ENCODE measurements around the gene FAM53B. TPM values are rescaled to one million over a fixed set of nuclear protein-coding genes. Genes with fewer than 3 reads are reported as not detected.

Gene FAM53B
- total RNA-seq, 1 experiment from 2014 or later = 18.3 TPM

- Histone ChIP-seq H3K9me3 (ENCODE audit: low read depth, low read length, poor library complexity, severe bottlenecking) (no peaks in the 10 kb centered on the region), H3K27ac (ENCODE audit: low read depth, low read length, poor library complexity, severe bottlenecking) (no peak overlapping the region), H3K4me3 (ENCODE audit: low read depth, low read length, poor library complexity, severe bottlenecking) (no peak overlapping the region), H3K36me3 (ENCODE audit: insufficient read depth, low read length, poor library complexity, severe bottlenecking) (no peaks in the 10 kb centered on the region), H3K27me3 (replicated peaks; ENCODE audit: insufficient read depth, low read depth, low read length, poor library complexity) (no peaks in the 10 kb centered on the region), H3K4me1 (ENCODE audit: insufficient read depth, low read length, poor library complexity, severe bottlenecking) (peaks cover 6% of the 10 kb centered on the region)
- no peak for DNase-seq (ENCODE audit: low spot score)
- TF ChIP-seq, protein P1, sequence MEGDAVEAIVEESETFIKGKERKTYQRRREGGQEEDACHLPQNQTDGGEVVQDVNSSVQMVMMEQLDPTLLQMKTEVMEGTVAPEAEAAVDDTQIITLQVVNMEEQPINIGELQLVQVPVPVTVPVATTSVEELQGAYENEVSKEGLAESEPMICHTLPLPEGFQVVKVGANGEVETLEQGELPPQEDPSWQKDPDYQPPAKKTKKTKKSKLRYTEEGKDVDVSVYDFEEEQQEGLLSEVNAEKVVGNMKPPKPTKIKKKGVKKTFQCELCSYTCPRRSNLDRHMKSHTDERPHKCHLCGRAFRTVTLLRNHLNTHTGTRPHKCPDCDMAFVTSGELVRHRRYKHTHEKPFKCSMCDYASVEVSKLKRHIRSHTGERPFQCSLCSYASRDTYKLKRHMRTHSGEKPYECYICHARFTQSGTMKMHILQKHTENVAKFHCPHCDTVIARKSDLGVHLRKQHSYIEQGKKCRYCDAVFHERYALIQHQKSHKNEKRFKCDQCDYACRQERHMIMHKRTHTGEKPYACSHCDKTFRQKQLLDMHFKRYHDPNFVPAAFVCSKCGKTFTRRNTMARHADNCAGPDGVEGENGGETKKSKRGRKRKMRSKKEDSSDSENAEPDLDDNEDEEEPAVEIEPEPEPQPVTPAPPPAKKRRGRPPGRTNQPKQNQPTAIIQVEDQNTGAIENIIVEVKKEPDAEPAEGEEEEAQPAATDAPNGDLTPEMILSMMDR (conservative IDR thresholded peaks at IDR 0.05; ENCODE audit: low read depth, low read length) = no peak
- no peak for TF ChIP-seq EZH2 (IDR thresholded peaks at IDR 0.05; ENCODE audit: borderline replicate concordance, low read depth, low read length, poor library complexity, severe bottlenecking)
- CTCF ChIA-PET = no interaction called here
- no TSS peak for BruUV-seq (replicated peaks)
- POLR2A ChIA-PET (ENCODE audit: low non-redundant PET) = interaction anchor here (0.5 to 0.6 kb wide), 2 partner anchors 52 to 282 kb away, joined by 3 to 18 read pairs; no protein-coding TSS in a partner anchor
- intact Hi-C loops (cut with micrococcal nuclease; ENCODE audit: unreplicated experiment) = no loop called here
Measured at GRCh38 chr10:124688889-124689670, 55.1 kb downstream of the FAM53B start.

GRCh38 chr10:124688386-124688785 is 55.8 kb downstream of the FAM53B start:
- no peaks in the 10 kb centered on the region for H3K9me3 ChIP-seq (ENCODE audit: low read depth, low read length, poor library complexity, severe bottlenecking)
- BruUV-seq (replicated peaks) = no TSS peak
- intact Hi-C loops (cut with micrococcal nuclease; ENCODE audit: unreplicated experiment) = no loop called here
- DNase-seq (ENCODE audit: low spot score) = no peak
- no peaks in the 10 kb centered on the region for H3K27me3 ChIP-seq (replicated peaks; ENCODE audit: insufficient read depth, low read depth, low read length, poor library complexity)
- H3K4me1 ChIP-seq (ENCODE audit: insufficient read depth, low read length, poor library complexity, severe bottlenecking) = peaks cover 6% of the 10 kb centered on the region
- no peak for TF ChIP-seq EZH2 (IDR thresholded peaks at IDR 0.05; ENCODE audit: borderline replicate concordance, low read depth, low read length, poor library complexity, severe bottlenecking)
- TF ChIP-seq, protein P1 (conservative IDR thresholded peaks at IDR 0.05; ENCODE audit: low read depth, low read length) = no peak
- H3K4me3 ChIP-seq (ENCODE audit: low read depth, low read length, poor library complexity, severe bottlenecking) = no peak overlapping the region
- ChIA-PET POLR2A (ENCODE audit: low non-redundant PET) (no interaction called here), CTCF (no interaction called here)
- H3K27ac ChIP-seq (ENCODE audit: low read depth, low read length, poor library complexity, severe bottlenecking) = no peak overlapping the region
- H3K36me3 ChIP-seq (ENCODE audit: insufficient read depth, low read length, poor library complexity, severe bottlenecking) = no peaks in the 10 kb centered on the region

GRCh38 chr10:124686707-124687376 is 57.3 kb downstream of the FAM53B start:
- Histone ChIP-seq H3K4me3 (ENCODE audit: low read depth, low read length, poor library complexity, severe bottlenecking) (no peak overlapping the region), H3K36me3 (ENCODE audit: insufficient read depth, low read length, poor library complexity, severe bottlenecking) (no peaks in the 10 kb centered on the region), H3K27ac (ENCODE audit: low read depth, low read length, poor library complexity, severe bottlenecking) (no peak overlapping the region), H3K27me3 (replicated peaks; ENCODE audit: insufficient read depth, low read depth, low read length, poor library complexity) (no peaks in the 10 kb centered on the region), H3K4me1 (ENCODE audit: insufficient read depth, low read length, poor library complexity, severe bottlenecking) (peaks cover 6% of the 10 kb centered on the region), H3K9me3 (ENCODE audit: low read depth, low read length, poor library complexity, severe bottlenecking) (no peaks in the 10 kb centered on the region)
- no peak for DNase-seq (ENCODE audit: low spot score)
- intact Hi-C loops (cut with micrococcal nuclease; ENCODE audit: unreplicated experiment) = no loop called here
- no peak for TF ChIP-seq EZH2 (IDR thresholded peaks at IDR 0.05; ENCODE audit: borderline replicate concordance, low read depth, low read length, poor library complexity, severe bottlenecking)
- TF ChIP-seq, protein P1 (conservative IDR thresholded peaks at IDR 0.05; ENCODE audit: low read depth, low read length) = no peak
- CTCF ChIA-PET = no interaction called here
- POLR2A ChIA-PET (ENCODE audit: low non-redundant PET) = no interaction called here
- no TSS peak for BruUV-seq (replicated peaks)

Data from A673 (cell line).